T47D (cell line): ENCODE data around the gene PRSS37.
"Not testable (repeated sequence)": the region's sequence is repeated elsewhere in the genome, so short reads cannot be mapped to it uniquely, and the experiment has no call there.

Source experiments
- DNase-seq, 2 experiments: peaks; one replicate each; pipeline versions ENCODE4 v3.0.0 to v3.0.0-alpha.2; 2011 to 2012; ENCODE audit warnings: low read depth in 1 of 2, low spot score in 1 of 2
- JUND ChIP-seq: IDR thresholded peaks from 2 replicates; pipeline ENCODE4 v1.6.1; 2012; ENCODE audit warnings: low read depth
- in situ Hi-C: cut with HindIII; loops from 2 replicates; pipeline ENCODE4 v1.10.0; 2016; ENCODE audit warnings: low sequenced_read_pairs, low pct_unique_long_range_greater_than_20kb

Gene PRSS37

GRCh38 chr7:141842904-141843303, 1.6 kb upstream of the PRSS37 start:
- DNase-seq: no peak
- no peak for TF ChIP-seq JUND
- in situ Hi-C loops: no loop called here

GRCh38 chr7:141840708-141841107, 577 bp downstream of the PRSS37 start:
- TF ChIP-seq JUND: no peak
- in situ Hi-C loops: no loop called here
- no peak for DNase-seq

- no peak for TF ChIP-seq JUND
- in situ Hi-C loops: no loop called here
- DNase-seq: no peak
Measured at GRCh38 chr7:141839256-141839655, 2.0 kb downstream of the PRSS37 start.

- DNase-seq: no peak
- in situ Hi-C loops: no loop called here
- no peak for TF ChIP-seq JUND
Measured at GRCh38 chr7:141838581-141838980, 2.7 kb downstream of the PRSS37 start.

- in situ Hi-C loops: no loop called here
- TF ChIP-seq JUND: no peak
- DNase-seq: no peak
Measured at GRCh38 chr7:141837683-141838082, 3.6 kb downstream of the PRSS37 start.

- DNase-seq, in situ Hi-C loops: not testable (repeated sequence)
Measured at GRCh38 chr7:141822432-141822831, 18.9 kb downstream of the PRSS37 start.

- in situ Hi-C loops: no loop called here
- DNase-seq: no peak
- TF ChIP-seq JUND: no peak
Measured at GRCh38 chr7:141820067-141820466, 21.2 kb downstream of the PRSS37 start.

- no peak for TF ChIP-seq JUND
- DNase-seq: no peak
- in situ Hi-C loops: no loop called here
Measured at GRCh38 chr7:141792526-141792925, 48.8 kb downstream of the PRSS37 start.

- in situ Hi-C loops: no loop called here
- DNase-seq: no peak
- TF ChIP-seq JUND: no peak
Measured at GRCh38 chr7:141789917-141790316, 51.4 kb downstream of the PRSS37 start, which contains the start of gene TAS2R5. Gene TAS2R5 (plus strand): TSS chr7:141790217. CDS start chr7:141790362, 145 bp downstream.

- no peak for TF ChIP-seq JUND
- no peak for DNase-seq
Measured at GRCh38 chr7:141788296-141788695, 53.0 kb downstream of the PRSS37 start.

More at GRCh38 chr7:141788296-141788695, 53.0 kb downstream of the PRSS37 start:
- in situ Hi-C loops: no loop called here
